Caki2 (cell line): ENCODE results near the gene GAS2L1. TPM values are rescaled to one million over a fixed set of nuclear protein-coding genes. Genes with fewer than 3 reads are reported as not detected.

Experiments
- DNase-seq: peaks from one replicate; pipeline ENCODE4 v3.0.0-alpha.2; 2015; ENCODE audit warnings: low read depth
- in situ Hi-C: cut with HindIII; loops from 2 replicates; pipeline ENCODE4 v1.10.0; 2016; ENCODE audit warnings: low sequenced_read_pairs, low pct_unique_long_range_greater_than_20kb, mixed read lengths
- total RNA-seq: library from RNA; depleted of rRNA; stranded (reverse); fragments of >200 nt; shearing (Covaris generic); gene quantifications from 2 replicates; pipeline ENCODE4 v1.2.3, GENCODE V29; 2014; ENCODE audit warnings: low replicate concordance

Gene GAS2L1
- total RNA-seq, 1 experiment from 2014 or later = 20.8 TPM

DNA sequence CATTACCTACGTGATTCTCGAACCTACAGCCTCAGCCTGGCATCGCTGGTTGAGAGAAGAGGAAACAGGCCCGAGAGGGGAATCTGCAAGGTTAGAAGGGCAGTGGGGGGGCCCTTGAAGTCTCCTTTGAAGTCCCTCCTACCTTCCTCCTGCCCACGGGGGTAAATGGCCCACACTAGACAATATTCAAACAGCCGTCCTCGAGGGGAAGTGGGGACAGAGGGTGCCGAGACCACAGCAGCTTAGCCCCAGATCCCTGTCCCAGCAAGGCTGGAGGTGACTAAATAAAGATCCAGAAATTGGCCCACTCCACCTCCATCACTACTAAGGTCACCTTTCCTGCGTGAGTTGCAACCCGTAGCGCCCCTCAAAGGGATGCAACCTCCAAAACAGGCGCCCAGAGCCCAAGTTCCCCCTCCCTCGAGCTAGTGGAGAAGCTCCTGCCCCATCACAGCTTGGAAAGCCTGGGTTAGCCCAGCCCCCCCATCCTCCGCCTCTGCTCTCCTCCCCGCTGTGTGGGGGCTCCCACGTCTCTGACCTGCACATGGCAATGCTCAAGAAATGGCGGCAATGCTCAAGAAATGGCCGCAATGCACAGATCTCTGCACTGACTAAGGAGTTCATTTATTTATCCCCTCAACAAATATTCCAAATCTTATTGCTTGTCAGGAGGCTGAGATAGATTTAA is 9.8 kb downstream of the GAS2L1 start:
- in situ Hi-C loops = no loop called here
- no peak for DNase-seq

DNA sequence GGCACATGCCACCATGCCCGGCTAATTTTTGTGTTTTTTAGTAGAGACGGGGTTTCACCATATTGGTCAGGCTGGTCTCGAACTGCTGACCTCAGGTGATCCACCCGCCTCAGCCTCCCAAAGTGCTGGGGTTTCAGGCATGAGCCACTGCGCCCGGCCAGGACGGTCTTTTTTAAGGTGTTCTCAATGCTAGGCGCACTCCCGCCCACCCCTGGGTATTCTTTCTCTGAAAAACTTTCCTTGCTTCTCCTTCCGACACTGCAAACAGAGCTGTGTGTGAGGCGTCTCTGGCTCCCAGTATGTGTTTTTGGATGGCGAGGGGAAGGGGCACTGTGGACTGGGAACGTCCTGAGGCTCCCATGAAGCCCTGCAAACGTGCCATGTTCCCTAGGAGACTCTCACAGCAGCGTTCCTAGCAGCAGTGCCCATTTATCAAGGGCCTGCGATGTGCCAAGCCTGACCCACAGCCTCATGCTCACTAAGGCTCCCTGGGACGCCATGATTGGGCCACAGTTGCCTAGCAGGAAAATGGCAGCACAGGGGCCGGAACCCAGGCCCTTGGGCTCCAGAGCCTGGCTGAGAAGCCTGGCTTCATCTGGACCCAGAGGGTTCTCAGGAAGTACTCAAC is 11.5 kb downstream of the GAS2L1 start:
- no peak for DNase-seq
- in situ Hi-C loops = no loop called here

DNA sequence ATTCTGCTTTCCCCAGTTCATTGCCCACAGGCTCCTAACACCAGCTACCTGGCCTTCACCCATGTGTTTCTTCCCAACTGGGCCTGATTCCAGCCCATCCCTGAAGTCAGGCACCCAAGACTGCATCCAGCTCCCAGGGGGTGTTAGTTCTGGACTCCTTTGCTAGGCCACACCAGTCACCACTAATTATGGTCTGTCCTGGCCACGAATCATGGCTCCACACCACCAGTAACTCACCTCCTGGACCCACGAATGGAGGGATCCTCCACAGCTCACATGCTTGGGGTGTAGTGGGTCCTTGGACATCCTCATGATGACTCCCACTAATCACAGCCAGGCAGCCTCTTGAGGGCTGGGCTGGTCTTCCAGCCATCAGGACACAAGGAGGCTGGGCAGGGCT is 12.6 kb downstream of the GAS2L1 start:
- no peak for DNase-seq
- in situ Hi-C loops = no loop called here

DNA sequence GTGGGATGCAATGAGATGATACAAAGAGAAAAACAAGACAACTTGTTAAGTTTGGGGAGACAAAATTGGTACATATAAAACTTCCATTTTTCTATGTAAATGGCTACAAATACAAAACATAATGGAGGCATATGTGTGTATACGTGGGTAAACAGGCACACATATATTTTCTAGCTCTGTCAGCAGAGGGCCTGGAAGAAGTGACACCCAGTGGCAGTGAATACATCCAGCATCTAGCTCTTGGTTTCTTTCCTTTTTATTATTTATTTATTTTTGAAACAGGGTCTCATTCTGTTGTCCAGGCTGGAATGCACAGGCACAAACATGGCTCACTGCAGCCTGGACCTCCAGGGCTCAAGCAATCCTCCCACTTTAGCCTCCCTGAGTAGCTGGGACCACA is 14.1 kb downstream of the GAS2L1 start:
- no peak for DNase-seq
- in situ Hi-C loops = no loop called here

DNA sequence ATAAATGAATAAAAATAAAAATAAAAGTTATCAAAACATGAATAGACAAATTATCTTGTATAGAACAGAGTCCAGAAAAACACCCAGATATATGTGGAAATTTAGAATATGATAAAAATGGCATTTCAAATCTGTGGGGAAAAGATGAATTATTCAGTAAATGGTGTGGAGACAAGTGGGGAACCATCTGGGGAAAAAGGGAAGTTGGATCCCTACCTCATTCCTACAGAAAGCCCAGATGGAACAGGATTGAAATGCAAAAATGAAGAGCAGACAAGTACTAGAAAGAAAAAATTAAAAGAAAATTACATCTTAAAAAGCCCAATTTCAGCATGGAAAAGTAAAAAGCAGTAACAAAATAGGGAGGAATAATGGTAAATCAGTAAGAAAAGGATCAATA is 17.2 kb downstream of the GAS2L1 start:
- in situ Hi-C loops = no loop called here
- DNase-seq = no peak

DNA sequence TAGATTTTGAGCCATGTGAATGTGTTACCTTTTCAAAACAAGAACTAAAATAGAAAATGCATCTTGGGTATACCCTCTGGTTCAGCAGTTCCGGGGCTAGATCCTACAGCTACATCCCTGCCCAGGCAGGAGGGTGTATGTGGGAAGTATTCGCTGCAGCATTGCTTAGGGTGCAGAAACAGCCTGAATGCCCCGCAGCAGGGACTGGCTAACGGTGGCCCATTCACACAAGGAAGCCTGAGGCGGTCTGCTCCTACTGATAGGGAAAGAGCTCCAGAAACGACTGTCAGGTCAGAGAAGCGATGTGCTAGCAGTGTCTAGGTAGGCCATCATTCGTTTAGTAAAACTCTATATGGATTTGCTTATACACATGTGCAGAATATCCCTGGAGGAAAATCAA is 18.9 kb downstream of the GAS2L1 start:
- no peak for DNase-seq
- in situ Hi-C loops = no loop called here

DNA sequence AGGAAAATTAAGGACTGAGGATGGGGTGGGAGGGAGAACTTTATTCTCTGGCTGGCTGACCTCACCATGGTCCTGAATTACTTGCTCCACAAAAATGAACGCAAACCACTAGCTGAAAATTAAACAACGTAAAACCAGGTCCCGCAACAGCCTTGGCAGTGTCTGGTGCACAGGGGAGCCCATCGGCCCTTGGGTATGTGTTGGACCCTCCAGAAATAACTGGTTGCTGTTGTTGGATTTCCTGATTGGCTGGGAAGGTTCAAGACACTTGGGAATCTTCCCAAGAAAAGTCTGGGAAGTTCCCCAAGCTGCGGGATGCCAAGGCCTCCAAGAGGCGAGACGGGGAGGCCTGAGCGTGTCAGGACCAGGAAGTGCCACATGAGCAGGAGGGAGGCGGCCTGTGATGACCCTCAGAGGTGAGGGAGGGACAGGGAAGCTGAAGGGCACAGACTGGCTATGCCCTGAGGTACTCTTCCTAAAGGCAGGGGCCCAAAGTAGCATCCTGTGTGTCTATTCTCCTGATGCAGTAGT is 19.4 kb downstream of the GAS2L1 start:
- in situ Hi-C loops = no loop called here
- no peak for DNase-seq

DNA sequence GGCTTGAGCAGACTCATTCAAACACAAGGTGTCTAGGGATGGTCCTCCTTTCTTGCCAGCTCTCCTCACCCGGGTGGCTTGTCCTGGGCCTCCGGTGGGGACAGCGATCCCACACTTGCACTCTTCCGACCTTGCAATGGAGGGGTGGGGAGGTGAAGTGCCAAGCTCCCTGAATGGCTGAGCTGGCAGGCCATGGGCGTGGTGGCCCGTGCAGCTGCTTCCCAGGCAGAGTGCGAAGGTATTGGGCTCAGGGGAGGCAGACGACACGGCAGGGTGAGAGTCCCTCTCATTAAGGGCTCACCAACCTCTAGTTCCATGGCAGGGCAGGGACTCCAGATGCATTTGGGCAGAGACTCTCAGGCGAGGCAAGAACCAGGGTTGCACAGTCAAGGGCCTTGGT is 20.0 kb downstream of the GAS2L1 start:
- DNase-seq = no peak
- in situ Hi-C loops = no loop called here

DNA sequence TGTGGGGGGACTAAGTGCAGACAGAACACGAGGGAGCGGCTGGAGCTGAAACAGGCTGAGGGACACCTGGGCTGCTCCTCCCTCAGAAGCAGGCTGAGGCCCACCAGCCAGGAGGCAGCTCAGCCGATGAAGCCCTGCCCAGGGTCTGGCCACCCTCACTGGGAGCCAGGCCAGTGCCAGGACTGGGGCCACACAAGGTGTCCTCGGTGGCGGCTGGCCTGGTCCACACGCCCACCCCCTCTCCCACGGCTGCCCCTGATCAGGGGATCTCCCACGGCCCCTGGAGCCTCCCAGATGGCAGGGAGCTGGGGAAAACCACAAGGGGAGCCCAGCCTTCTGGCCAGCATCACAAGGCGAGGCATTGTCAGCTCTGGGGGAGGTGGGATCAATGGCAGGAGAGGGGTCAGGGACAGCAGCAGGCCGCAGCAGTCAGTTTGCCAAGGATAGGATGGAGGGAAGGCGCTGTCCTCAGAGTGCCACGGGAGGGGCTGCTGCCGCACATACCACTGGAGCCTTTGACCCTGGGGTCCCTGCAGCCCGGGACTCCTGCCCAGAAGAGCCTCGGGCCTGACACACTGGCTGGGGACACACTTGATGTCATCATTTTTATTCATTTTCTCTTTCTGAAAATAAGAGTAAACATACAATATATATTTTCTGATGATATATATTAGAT is 20.8 kb downstream of the GAS2L1 start:
- DNase-seq = no peak
- in situ Hi-C loops = no loop called here

DNA sequence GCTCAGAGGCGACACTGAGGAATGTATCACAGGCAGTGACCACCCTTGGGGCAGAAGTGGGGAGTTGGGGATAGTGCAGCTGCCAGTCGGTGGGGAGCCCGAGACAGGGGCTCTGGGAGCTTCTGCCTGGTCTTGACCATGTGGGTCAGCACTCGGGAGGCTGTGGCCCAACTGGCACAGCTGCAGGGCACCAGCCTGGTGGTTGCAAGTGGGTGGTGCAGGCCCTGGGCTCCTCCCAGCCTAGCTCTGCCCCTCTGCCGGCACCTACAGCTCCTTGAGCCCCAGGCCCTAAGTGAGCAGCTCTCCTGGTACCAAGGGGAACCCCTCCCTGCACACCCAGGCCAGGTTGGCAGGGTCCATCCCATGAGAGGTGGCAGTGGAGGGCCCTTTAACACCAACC is 21.6 kb downstream of the GAS2L1 start:
- in situ Hi-C loops = no loop called here
- no peak for DNase-seq

DNA sequence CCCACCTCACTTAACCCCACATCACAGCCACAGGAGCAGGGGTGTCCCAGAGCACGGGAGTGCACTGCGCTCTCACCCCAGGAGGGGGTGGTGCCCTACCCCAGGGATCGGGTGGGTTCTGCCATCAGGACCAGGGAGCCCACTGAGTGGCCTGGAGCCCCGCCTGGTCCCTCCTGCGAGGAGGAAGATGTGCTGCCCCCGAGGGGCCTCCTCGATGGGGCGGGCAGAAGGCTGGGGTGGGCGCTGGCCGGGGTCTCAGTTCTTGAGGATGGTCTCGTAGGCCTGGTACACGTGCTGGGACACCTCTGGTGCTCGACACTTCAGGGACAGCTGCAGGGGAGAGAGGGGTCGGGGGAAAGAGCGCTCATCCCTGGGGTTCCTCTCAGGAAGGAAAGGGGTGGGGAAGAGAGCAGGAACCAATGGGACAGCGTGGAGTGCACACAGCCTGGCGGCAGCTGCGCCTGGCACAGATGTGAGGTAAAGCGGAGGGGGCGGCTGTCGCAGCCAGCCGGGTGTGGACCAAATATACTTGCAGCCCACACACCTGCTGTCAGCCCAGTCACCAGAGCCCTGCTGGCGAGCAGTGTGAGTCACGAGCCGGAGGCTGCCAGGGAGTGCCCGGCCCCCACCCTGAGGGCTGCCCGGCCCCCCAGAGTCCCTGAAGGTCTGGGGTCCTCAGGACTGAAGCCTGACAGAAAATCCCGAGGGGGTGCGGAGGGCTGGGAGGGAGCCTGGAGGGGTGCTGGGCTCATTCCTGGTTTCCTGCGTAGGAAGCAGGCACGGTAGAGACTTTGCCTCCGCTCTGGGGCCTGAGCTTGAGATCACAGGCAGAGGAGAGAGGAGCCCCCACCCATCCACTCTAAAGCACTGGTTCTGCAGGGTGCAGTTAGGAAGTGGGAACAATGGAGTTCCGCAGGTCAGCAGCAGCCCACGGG is 22.4 kb downstream of the GAS2L1 start:
- DNase-seq = no peak
- in situ Hi-C loops = no loop called here

DNA sequence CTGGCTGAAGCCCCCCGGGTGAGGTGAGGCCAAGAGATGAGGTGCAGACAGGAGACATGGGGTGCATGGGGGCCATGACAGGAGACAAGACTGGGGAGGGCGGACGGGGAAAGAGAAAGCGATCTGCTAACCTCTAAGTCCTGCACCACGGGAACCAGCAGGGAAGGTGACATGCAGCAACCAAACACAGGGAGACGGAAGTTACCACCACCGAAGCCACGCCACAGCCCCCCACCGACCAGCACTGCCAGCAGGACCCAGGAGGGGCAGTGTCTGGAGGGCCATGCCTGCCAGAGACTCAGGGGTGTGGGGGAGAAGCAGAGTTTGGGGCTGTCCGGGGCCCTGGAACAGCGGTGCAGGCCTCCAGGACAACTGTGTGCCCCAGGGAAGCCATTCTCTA is 23.1 kb downstream of the GAS2L1 start:
- in situ Hi-C loops = no loop called here
- DNase-seq = no peak

DNA sequence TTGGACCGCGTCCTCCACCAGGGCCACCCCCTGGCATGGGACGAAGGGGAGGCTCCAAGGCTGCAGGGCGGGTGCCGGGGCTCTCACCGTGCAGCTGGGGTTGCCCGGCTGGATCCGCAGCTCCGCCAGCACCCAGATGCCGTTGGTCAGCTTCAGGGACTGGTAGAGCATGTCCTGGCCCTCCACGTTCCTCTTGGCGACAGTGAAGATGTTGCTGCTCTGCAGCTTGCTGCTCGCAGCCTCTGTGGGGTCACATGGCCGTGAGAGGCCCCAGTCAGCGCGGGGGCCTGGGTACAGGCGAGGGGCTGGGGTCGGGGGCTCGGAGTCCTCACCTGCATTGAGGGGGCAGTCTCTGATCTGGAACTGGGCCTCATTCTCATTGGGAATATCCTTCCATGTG is 23.8 kb downstream of the GAS2L1 start:
- in situ Hi-C loops = no loop called here
- DNase-seq = no peak

DNA sequence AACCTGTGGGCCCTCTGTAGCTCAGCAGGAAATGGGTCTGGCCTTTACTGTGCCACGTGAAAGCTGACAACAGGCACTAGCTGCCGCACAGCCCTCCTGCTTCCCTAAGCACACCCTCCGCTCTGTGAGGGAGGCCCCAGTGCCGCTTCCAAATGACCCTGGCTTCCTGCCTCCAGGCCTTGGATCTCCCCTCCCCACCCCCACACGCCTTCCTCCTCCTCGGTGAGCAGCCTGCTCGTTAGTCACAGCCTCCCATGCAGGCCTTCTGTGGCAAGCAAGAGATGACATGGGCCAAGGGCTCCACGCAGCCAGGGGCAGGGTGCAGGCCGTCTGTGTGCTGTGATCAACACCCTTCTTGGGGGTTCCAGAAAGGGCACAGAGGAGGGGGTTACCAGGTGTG is 24.3 kb downstream of the GAS2L1 start:
- in situ Hi-C loops = no loop called here
- no peak for DNase-seq

DNA sequence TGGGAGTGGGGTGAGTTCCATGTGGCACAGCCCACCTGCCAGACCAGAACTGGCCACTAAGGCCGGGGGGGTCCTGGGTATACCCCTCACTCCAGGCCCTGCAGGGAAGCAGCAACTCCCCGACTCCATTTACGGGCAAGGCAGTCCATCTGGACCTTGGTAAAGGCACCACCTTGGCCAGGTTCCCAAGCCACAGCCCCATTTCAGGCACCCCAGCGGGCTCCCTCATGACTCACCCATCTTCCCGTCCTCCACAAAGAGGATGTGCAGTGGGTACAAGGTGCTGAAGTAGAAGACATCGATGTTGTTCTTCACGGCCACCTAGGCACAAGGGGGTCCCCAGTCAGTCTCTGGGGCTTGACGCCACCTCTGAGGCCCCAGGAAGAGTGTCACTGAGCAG is 24.8 kb downstream of the GAS2L1 start:
- in situ Hi-C loops = no loop called here
- DNase-seq = no peak

DNA sequence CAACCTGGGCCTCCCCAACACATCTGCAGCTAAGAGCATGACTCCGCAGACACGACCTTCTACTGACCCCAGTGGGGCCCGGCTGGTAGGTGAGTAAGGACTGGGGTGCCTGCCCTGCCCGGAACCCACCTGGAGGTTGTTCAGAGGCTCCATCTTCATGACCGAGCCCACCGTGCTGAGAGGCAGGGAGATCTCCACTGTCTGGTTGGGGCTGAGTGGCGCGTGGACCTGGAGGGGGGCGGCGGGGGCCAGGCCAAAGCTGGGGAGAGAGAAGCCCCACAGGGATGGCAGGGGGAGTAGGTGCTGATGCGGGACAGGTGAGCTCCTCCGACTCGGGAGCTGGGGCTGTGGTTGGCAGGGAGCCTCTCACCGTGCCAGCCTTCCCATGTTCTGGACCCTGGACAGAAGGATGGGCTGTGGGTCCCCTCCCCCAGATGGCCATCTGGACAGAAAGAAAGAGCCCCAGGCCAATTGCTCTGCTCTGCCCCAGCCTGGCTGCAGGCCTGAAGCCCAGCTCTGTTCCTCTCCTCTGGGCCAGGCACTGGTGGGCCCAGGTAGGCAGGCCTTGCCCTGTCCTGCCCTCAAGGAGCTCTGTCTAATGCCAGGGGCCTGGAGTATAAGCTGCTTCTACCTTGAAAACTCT is 25.3 kb downstream of the GAS2L1 start:
- DNase-seq = no peak
- in situ Hi-C loops = no loop called here

DNA sequence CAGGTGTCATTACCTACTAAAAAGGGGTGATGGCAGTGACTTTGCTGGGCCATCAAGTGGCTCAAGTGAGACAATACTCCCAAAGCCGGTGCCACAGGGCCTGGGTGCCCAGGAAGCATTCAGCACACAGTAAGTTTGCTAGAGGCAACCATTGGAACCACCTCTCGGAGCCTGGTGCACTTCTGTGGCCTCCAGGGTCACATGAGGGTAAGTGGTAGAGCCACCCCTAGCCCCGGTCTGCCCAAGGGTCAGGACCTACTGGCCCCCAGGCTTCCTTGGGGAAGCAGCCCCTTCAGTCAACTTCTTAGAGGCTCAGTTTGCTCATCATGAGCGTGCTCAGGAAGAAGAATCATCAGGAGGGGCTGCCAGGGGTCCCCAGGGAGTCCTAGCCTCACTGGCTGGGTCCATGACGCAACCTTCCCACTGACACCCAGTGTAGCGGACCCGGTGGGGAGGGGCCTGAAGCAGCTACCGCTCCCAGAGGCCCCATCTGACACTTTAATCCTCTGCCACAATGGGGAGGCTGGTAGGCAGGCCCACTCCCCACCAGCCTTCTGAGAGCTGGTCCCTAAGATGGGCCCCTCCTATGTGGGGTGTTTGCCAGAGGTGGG is 26.5 kb downstream of the GAS2L1 start:
- in situ Hi-C loops = no loop called here
- DNase-seq = no peak

DNA sequence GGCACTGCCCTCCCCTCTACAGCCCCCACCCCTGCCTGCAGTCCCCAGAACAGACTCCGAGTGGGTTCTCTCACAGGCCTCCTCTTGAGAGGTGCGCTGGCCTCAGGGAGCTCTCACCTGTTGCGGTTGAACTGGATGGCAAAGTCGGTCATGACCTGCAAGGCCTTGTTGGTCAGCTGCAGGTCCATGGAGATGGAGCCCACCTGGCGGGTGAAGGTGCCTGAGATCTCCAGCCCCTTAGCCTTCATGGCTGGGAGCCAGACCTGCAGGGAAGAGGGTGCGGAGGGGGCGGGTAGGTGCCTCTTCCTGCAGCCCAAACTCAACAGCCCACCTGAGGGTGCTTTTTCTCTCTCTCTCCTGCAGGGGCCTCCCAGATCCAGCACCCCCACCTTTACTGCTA is 27.7 kb downstream of the GAS2L1 start:
- in situ Hi-C loops = no loop called here
- no peak for DNase-seq
